Smooth muscle cell of bladder (primary cell): ENCODE results near the gene KCNT2. TPM values are rescaled to one million over a fixed set of nuclear protein-coding genes. Genes with fewer than 3 reads are reported as not detected.

Source experiments
- total RNA-seq: library from RNA; depleted of rRNA; stranded (reverse); fragments of >200 nt; gene quantifications from 2 replicates; pipeline ENCODE4 v1.2.3, GENCODE V29; 2014

The KCNT2 gene
- total RNA-seq = 3.4 and 4.8 TPM in 2 replicates

GRCh38 chr1:196608390-196609369 lies at the start of gene KCNT2:
Gene KCNT2, minus strand, starts transcription at chr1:196608440. Its CDS starts 131 bp downstream, at chr1:196608309.

DNA sequence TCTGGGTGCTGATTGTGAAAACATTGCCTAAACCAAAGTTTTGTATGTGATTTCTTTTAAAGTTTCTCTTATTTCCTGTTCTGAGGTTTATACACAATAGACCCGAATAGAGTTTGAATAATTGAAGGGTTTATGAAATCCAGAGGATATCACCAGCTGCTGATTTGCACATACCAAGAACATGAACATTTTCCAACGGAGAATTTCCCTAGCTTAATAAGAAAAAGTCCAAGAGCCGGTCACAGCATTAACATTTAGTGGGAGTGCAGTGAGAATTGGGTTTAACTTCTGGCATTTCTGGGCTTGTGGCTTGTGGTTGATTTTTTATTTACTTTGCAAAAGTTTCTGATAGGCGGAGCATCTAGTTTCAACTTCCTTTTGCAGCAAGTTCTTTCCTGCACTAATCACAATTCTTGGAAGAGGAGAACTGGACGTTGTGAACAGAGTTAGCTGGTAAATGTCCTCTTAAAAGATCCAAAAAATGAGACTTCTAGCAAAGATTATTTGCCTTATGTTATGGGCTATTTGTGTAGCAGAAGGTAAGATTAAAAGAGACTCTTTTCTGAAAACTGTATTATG lies 43.5 kb upstream of the KCNT2 start, which contains the start of gene CFH:
Gene CFH, plus strand, starts transcription at position 407 of the 579 bp plus-strand sequence. Its CDS starts 75 bp downstream, at position 482.

Other genes starting within 250 kb of the KCNT2 start
- gene CFH, start 43.6 kb upstream of the KCNT2 start, total RNA-seq = 233 and 238 TPM in 2 replicates
- not detected in 2 replicates for gene CFHR3, start 166.4 kb upstream of the KCNT2 start, total RNA-seq
- 1.8 TPM in 1 of 2 replicates, not detected in the other for gene CFHR1, start 211.3 kb upstream of the KCNT2 start, total RNA-seq